NCI-H2081 treated with DMSO at 0.1 percent for 48 hours (cell line): ENCODE measurements around the gene PFDN5.
"Not testable (repeated sequence)": the region's sequence is repeated elsewhere in the genome, so short reads cannot be mapped to it uniquely, and the experiment has no call there.

Experiments used
- DNase-seq: peaks from one replicate; lab custom pipeline; 2025; lab: John Stamatoyannopoulos, UW

The PFDN5 gene

GRCh38 chr12:53328043-53328435 is 32.7 kb downstream of the PFDN5 start:
- DNase-seq, result no peak

DNA sequence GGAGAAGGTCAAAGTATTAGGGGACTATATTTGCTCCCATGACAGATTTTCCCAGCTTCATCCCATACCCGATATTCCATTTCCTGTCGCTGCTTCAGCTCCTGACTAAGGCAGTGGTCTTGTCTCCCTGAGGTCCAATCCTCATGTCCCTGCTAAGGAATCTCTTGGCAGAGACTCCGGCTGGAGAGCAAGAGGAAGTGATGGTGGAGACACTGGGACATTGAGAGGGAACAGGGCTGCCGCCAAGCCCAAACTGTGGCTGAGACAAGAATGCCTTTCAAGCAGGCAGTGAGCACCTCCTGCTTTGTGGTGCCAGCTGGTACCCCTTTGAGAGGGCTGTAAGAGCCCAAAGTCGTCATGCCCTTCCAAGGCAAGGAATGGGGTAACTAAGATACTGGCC is 35.3 kb downstream of the PFDN5 start:
- no peak for DNase-seq

DNA sequence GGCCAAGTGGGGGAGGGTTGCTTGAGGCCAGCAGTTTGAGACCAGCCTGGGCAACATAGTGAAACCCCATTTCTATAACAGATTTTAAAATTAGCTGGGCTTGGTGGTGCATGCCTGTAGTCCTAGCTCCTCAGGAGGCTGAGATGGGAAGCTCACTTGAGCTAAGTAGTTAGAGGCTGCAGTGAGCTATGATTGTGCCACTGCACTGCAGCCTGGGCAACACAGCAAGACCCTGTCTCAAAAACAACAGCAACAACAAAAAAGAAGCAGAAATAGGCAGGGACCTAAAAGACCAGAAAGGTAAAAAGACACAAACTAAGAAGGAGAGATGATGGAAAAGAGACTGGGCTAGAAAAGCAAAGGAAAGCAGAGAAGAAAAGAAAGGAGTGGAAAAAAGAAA is 37.0 kb downstream of the PFDN5 start:
- not testable (repeated sequence) for DNase-seq

DNA sequence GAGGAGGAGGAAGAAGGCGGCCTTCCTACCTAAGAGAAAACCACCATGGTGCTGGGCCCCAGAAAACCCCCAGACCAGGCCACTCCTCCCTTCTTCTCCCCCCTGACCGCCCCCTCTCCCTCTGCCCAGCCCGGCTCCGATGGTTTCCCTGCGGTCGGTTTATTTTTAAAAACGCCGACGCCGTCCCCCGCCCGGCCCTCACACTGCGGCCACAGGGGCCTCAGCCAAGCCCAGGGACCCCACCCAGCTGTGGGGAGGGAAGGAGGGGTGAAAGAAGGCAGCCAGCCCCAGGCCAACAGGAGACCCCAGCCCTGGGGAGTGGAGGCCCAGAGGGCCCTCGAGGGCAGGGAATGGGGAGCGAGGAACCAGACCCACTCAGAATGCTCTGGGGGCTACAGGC is 37.4 kb downstream of the PFDN5 start:
- no peak for DNase-seq

DNA sequence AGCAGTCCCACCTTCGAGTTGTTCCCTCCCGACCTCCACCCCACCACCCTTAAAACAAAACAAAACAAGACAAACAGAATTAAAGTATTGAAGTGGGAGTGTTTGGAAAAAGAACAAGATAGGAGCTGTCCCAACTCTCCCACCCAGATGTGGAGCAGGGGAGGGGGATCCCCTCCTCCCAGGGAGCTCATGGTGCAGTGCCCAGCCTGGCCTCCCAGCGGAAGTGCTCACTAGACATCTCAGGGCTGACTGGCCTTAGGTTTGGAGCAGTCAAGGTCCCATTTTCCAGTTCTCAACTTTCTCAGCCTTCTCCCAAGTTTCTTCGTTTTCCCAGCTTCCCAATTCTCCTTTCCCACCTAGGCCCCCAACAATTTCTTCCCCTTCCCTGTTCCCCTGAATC is 37.9 kb downstream of the PFDN5 start:
- DNase-seq, result no peak

- DNase-seq, result no peak
Observed at GRCh38 chr12:53333845-53334244, 38.5 kb downstream of the PFDN5 start.

DNA sequence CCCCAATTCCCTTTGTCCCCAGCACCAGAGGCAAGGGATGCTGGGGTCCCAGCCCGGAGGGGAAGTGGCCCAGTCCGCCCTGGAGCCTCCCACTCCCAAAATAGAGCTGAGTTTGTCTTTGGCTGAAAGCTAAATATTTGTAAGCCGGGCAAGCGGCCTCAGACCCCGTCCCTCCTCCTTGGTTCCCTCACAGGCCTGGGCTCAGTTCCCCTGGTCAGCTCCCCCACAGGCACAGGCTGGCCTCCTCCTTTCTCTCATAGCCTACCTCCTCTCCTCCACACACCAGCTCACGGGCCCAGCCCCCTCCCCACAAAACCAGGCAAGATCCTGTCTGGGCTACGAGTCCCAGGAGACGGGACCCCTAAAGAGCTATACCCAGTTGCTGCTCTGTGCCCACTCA is 39.5 kb downstream of the PFDN5 start:
- no peak for DNase-seq

GRCh38 chr12:53336181-53336681 is 40.9 kb downstream of the PFDN5 start, which contains the start of gene SP7:
Gene SP7 (minus strand): TSS chr12:53336354. CDS start chr12:53335646, 708 bp downstream.
- no peak for DNase-seq

GRCh38 chr12:53338017-53338416 is 42.7 kb downstream of the PFDN5 start:
- no peak for DNase-seq

- DNase-seq, result no peak
Observed at GRCh38 chr12:53338916-53339315, 43.6 kb downstream of the PFDN5 start.

DNA sequence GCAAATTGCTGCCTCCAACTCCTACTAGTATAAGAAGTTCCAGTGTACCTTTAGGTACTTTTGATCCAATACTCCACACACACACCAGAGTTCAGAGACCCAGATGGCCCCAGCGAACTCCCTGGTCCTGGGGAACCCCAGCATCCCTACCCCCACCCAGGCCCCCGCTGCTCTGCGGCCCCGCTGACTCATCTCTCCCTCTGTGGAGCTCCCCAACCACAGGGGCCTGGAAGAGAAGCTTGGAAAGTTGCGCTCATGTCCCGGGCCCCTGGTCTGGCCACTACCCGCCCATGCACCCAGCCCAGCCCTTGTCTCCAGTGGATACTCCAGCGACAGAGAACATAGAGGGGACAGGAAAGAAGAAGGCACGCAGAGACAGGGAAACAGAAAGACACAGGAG is 45.1 kb downstream of the PFDN5 start:
- DNase-seq, result no peak

DNA sequence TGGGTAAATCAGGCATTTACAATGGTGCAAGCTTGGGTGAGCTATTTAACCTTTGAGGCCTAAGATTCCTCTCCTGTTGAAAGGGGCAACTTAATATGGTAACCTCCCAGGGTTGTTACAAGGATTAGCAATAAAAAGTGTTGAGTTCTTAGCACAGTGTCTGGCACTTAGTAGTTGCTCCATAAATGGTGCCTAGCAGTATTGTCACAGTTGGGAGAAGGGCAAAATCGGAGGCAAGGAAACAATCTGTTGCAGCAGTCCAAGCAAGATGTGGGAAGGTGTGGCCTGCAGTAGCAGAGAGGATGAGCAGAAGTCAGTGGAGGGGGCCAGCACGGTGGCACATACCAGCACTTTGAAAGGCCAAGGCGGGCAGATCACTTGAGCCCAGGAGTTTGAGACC is 48.1 kb downstream of the PFDN5 start:
- DNase-seq, result no peak

DNA sequence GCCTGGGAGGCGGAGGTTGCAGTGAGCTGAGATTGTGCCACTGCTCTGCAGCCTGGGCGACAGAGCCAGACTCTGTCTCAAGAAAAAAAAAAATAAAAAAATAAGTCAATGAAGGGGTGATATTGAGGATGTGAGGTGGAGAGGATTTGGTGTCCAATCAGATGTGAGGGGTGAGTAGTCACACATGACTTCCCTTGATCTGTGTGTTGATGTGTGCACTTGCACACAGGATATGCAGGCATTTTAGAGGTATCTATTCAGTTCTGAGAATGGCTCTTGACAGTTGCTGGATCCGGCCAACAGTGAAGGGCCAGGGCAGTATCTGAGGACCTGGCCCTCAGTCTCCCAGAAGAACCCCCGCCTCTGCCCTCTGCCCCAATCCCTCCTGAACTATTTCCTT is 48.6 kb downstream of the PFDN5 start:
- DNase-seq, result no peak

GRCh38 chr12:53344487-53344823 is 49.1 kb downstream of the PFDN5 start:
- DNase-seq, result no peak

DNA sequence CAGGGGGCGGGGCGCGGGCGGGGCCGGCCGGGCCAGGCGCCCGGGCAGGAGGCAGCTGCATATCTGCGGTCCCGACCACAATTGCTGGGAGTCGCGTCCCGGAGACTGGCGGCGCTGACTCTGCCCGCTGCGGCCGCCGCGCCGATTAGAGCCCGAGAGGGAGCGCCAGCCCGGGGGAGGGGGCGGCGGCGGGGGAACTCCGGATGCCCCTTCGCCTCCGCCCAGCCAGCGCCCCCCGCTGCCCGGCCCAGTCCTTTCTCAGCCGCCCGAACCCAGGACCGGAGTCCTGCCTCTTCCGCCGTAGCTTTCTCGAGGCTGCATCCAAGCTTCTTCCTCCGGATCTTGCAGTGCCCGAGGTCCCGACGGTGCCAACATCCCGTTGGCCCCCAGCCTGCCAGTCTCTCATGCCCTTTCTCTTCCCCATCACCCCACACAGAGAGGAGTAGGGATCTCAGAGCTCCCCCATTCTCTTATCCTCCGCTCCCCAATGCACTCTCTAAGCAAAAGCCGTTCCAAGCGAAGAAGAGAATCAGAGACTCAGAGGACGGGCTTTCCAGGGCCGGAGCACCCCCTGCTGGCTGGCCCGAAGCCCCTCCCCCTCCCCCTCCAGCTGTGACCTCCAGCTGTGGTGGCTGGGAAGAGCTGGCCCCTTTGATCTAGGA is 49.6 kb downstream of the PFDN5 start:
- no peak for DNase-seq

- DNase-seq, result no peak
Observed at GRCh38 chr12:53345486-53346188, 50.3 kb downstream of the PFDN5 start.

DNA sequence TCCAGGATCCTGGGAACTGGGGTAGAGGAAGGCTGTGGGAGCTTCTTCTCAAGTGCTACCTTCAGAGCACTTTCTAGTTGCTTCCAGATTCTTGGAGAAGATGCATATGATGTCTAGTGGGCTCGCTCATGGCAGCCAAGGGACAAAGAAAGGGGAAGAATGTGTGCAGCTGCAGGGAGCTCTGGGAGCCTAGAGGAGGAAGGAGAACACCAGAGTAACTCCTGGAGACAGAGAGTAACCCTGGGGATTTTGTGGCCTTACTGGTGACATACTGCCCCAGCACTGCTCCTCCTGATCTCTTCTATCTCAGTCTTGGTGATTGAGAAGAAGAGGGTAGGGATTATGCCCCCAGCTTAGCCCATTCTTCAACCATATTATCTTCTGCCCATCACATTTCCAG is 51.1 kb downstream of the PFDN5 start:
- DNase-seq, result no peak

GRCh38 chr12:53347905-53348304 is 52.6 kb downstream of the PFDN5 start:
- no peak for DNase-seq
